ENCODE data around the gene SIGLEC6. TPM values are rescaled to one million over a fixed set of nuclear protein-coding genes. Genes with fewer than 3 reads are reported as not detected.

The SIGLEC6 gene
- total and polyA plus RNA-seq, 2 experiments from 2014 or later, result not detected

GRCh38 chr19:51509823-51510660 is 21.4 kb downstream of the SIGLEC6 start:
- no peak for DNase-seq (ENCODE audit: low spot score)

DNA sequence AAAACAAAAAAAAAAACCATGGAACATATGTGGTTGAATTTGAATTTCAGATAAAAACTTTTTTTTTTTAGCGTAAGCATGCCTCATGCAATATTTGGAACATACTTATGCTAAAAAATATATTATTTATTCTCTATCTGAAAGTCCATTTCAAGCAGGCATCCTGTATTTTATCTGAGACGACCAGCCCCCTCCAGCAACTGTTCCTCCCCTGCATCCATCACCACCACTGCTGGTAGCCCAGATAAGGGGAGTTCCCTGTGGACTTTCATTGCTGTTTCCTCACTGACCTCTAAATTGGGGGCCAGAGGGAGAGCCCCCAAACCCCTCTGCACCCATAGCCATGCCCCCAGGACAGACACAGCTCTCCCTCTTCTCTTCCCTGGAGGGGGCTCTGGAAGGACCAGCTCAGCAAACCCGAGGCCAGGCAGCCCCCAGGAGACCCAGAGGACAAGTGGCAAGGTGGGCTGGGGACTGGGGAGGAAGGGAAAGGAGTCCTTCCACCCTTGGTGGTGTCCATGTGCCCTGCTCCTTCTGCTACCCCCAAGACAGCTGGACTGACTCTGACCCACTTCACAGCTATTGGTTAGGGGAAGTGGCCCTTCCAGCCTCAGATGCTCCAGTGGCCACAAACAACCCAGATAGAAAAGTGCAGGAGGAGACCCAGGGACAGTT is 23.3 kb downstream of the SIGLEC6 start:
- TF ChIP-seq, protein P1, sequence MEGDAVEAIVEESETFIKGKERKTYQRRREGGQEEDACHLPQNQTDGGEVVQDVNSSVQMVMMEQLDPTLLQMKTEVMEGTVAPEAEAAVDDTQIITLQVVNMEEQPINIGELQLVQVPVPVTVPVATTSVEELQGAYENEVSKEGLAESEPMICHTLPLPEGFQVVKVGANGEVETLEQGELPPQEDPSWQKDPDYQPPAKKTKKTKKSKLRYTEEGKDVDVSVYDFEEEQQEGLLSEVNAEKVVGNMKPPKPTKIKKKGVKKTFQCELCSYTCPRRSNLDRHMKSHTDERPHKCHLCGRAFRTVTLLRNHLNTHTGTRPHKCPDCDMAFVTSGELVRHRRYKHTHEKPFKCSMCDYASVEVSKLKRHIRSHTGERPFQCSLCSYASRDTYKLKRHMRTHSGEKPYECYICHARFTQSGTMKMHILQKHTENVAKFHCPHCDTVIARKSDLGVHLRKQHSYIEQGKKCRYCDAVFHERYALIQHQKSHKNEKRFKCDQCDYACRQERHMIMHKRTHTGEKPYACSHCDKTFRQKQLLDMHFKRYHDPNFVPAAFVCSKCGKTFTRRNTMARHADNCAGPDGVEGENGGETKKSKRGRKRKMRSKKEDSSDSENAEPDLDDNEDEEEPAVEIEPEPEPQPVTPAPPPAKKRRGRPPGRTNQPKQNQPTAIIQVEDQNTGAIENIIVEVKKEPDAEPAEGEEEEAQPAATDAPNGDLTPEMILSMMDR (IDR thresholded peaks at IDR 0.05; ENCODE audit: poor library complexity), result no peak
- TF ChIP-seq EZH2phosphoT487 (IDR thresholded peaks at IDR 0.05; ENCODE audit: low read depth, severe bottlenecking, unreplicated experiment) (no peak), EZH2 (IDR thresholded peaks at IDR 0.05; ENCODE audit: borderline replicate concordance) (no peak)
- Histone ChIP-seq H3K36me3 (replicated peaks; ENCODE audit: insufficient read depth, low read depth) (no peaks in the 10 kb centered on the region), H3K4me3 (no peak overlapping the region), H3K27ac (no peak overlapping the region), H3K79me2 (no peaks in the 10 kb centered on the region), H4K20me1 (ENCODE audit: insufficient read depth, poor library complexity, severe bottlenecking) (no peaks in the 10 kb centered on the region), H3K27me3 (no peaks in the 10 kb centered on the region), H3K4me2 (no peak overlapping the region), H3K4me1 (ENCODE audit: insufficient read depth) (no peaks in the 10 kb centered on the region), H3K9me2 (replicated peaks; ENCODE audit: insufficient read depth) (no peaks in the 10 kb centered on the region), H3K9me3 (ENCODE audit: low read depth) (no peaks in the 10 kb centered on the region), H2AFZ (no peak overlapping the region)
- DNase-seq (ENCODE audit: low spot score), result no peak
- WGBS (ENCODE audit: low lambda C conversion rate, missing lambda C conversion rate), result 42% methylated on average over 3 of the region's 3 CpGs

More at GRCh38 chr19:51509823-51510660, 21.4 kb downstream of the SIGLEC6 start:
- Histone ChIP-seq H3K9me2 (replicated peaks; ENCODE audit: insufficient read depth) (no peaks in the 10 kb centered on the region), H4K20me1 (ENCODE audit: insufficient read depth, poor library complexity, severe bottlenecking) (no peaks in the 10 kb centered on the region), H3K4me3 (no peak overlapping the region), H3K9me3 (ENCODE audit: low read depth) (no peaks in the 10 kb centered on the region), H3K4me1 (ENCODE audit: insufficient read depth) (no peaks in the 10 kb centered on the region), H3K27me3 (no peaks in the 10 kb centered on the region), H3K4me2 (no peak overlapping the region), H3K36me3 (replicated peaks; ENCODE audit: insufficient read depth, low read depth) (no peaks in the 10 kb centered on the region), H2AFZ (no peak overlapping the region), H3K79me2 (no peaks in the 10 kb centered on the region), H3K27ac (no peak overlapping the region)
- 55% methylated on average over 7 of the region's 7 CpGs for WGBS (ENCODE audit: low lambda C conversion rate, missing lambda C conversion rate)
- TF ChIP-seq EZH2phosphoT487 (IDR thresholded peaks at IDR 0.05; ENCODE audit: low read depth, severe bottlenecking, unreplicated experiment) (no peak), EZH2 (IDR thresholded peaks at IDR 0.05; ENCODE audit: borderline replicate concordance) (no peak)
- TF ChIP-seq, protein P1 (IDR thresholded peaks at IDR 0.05; ENCODE audit: poor library complexity), result no peak

DNA sequence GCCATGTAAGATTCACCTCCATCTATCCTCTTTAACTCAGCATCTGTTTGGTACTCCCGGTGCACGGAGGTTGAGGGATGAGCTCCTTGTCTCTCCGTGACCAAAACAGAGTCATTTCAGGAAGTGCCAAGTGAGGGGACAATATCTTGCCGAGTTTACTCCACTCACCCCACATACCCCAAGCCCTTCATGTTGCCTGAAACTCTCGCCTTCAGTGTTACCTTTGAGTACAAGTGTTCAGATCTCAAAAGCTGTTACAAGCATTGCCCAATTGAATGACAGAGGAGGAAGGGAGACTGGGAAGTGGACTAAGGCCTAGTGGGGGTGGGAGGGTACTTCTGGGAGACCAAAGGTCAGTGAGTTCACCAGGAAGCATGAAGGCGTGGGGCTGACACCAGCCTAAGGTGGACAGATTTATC is 23.8 kb downstream of the SIGLEC6 start:
- Histone ChIP-seq H3K9me2 (replicated peaks; ENCODE audit: insufficient read depth) (no peaks in the 10 kb centered on the region), H3K4me3 (no peak overlapping the region), H4K20me1 (ENCODE audit: insufficient read depth, poor library complexity, severe bottlenecking) (no peaks in the 10 kb centered on the region), H3K4me1 (ENCODE audit: insufficient read depth) (no peaks in the 10 kb centered on the region), H3K79me2 (no peaks in the 10 kb centered on the region), H3K4me2 (no peak overlapping the region), H3K36me3 (replicated peaks; ENCODE audit: insufficient read depth, low read depth) (no peaks in the 10 kb centered on the region), H3K27ac (no peak overlapping the region), H3K9me3 (ENCODE audit: low read depth) (no peaks in the 10 kb centered on the region), H2AFZ (no peak overlapping the region), H3K27me3 (no peaks in the 10 kb centered on the region)
- WGBS (ENCODE audit: low lambda C conversion rate, missing lambda C conversion rate), result 73% methylated on average over 6 of the region's 6 CpGs
- TF ChIP-seq, protein P1 (IDR thresholded peaks at IDR 0.05; ENCODE audit: poor library complexity), result no peak
- no peak for TF ChIP-seq EZH2 (IDR thresholded peaks at IDR 0.05; ENCODE audit: borderline replicate concordance)
- no peak for TF ChIP-seq EZH2phosphoT487 (IDR thresholded peaks at IDR 0.05; ENCODE audit: low read depth, severe bottlenecking, unreplicated experiment)
- DNase-seq (ENCODE audit: low spot score), result no peak
